Suprapubic skin (tissue), 4 donors: Measurements from ENCODE around the gene LPP. TPM values are rescaled to one million over a fixed set of nuclear protein-coding genes. Genes with fewer than 3 reads are reported as not detected.

ENCODE experiments used
- DNase-seq, 2 donors: peaks; one replicate each; pipeline ENCODE4 v3.0.0-alpha.2; 2019; ENCODE audit warnings: low spot score in 2 of 2
- H3K27ac ChIP-seq: fragments of 200-600 bp; sonication (generic); one replicate; pipeline ENCODE4 v1.5.1; 2019
- H3K27me3 ChIP-seq: fragments of 200-600 bp; sonication (generic); one replicate; pipeline ENCODE4 v1.5.1; 2019
- H3K36me3 ChIP-seq: fragments of 200-600 bp; sonication (generic); one replicate; pipeline ENCODE4 v1.5.1; 2019
- H3K4me1 ChIP-seq: fragments of 200-600 bp; sonication (generic); one replicate; pipeline ENCODE4 v1.5.1; 2019
- H3K4me3 ChIP-seq: fragments of 200-600 bp; sonication (generic); one replicate; pipeline ENCODE4 v1.5.1; 2019; ENCODE audit warnings: mild to moderate bottlenecking
- H3K9me3 ChIP-seq: fragments of 200-600 bp; sonication (generic); one replicate; pipeline ENCODE4 v1.5.1; 2019
- EP300 ChIP-seq: sonication (generic); formaldehyde crosslinking; IDR thresholded peaks from one replicate; pipeline ENCODE4 v1.6.1; 2017; ENCODE audit warnings: antibody characterized with exemption
- POLR2A ChIP-seq, 2 donors: fragments of 450-650 bp; IDR thresholded peaks; one replicate each; pipeline ENCODE4 v1.6.1; 2017; ENCODE audit warnings: antibody characterized with exemption in 2 of 2, mild to moderate bottlenecking in 2 of 2, moderate library complexity in 2 of 2
- POLR2AphosphoS5 ChIP-seq, 3 donors: sonication (generic); formaldehyde crosslinking; IDR thresholded peaks; one replicate each; pipeline ENCODE4 v1.6.1; 2017; ENCODE audit warnings: antibody characterized with exemption in 3 of 3
- WGBS: methylation state at CpG from one replicate; pipeline ENCODE4 v1.1.5; 2018; 5-methylcytosine and 5-hydroxymethylcytosine counted together
- total RNA-seq, 4 donors: library from RNA; depleted of rRNA; stranded (reverse); fragments of >200 nt; gene quantifications; one replicate each; pipeline ENCODE4 v1.1.0, GENCODE V29; 2016
- TF ChIP-seq, protein P1 (sequence below), 2 donors: fragments of 200-600 bp in 1 of 2; fragments of 450-650 bp in 1 of 2; sonication (generic) in 1 of 2; IDR thresholded peaks; one replicate each; pipeline ENCODE4 v1.5.1; 2016 to 2019; ENCODE audit warnings: antibody characterized with exemption in 2 of 2, mild to moderate bottlenecking in 1 of 2, moderate library complexity in 1 of 2

The LPP gene
- total RNA-seq, 4 donors from 2014 or later = 56.8 to 127 (median 84.2) TPM

DNA sequence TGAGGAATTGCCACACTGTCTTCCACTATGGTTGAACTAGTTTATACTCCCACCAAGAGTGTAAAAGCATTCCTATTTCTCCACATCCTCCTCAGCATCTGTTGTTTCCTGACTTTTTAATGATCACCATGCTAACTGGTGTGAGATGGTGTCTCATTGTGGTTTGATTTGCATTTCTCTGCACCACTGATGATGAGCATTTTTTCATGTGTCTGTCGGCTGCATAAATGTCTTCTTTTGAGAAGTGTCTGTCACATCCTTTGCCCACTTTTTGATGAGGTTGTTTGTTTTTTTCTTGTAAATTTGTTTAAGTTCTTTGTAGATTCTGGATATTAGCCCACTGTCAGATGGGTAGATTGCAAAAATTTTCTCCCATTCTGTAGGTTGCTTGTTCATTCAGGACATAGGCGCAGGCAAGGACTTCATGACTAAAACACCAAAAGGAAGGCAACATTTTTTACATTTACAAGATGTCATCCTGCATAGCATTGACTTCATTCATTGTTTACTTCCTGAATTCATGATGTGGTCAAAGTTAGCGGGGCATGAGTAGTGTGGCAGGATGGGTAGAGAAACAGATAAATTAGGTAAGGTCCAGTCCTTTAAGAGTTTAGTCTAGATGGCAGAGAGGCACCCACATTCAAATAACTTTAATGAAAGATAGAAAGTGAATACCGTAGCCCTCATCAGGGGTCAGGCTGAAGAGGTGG, 45.1 kb upstream of the LPP start:
- no peaks in the 10 kb centered on the region for H3K4me1 ChIP-seq
- H3K27ac ChIP-seq = no peak overlapping the region
- no peaks in the 10 kb centered on the region for H3K27me3 ChIP-seq
- H3K36me3 ChIP-seq = no peaks in the 10 kb centered on the region
- WGBS = 89% methylated on average over 4 of the region's 4 CpGs
- no peak overlapping the region for H3K4me3 ChIP-seq
- DNase-seq = no peak
- no peaks in the 10 kb centered on the region for H3K9me3 ChIP-seq
- no peak for TF ChIP-seq POLR2A (IDR thresholded peaks at IDR 0.05)
- no peak for TF ChIP-seq EP300
- TF ChIP-seq, protein P1, sequence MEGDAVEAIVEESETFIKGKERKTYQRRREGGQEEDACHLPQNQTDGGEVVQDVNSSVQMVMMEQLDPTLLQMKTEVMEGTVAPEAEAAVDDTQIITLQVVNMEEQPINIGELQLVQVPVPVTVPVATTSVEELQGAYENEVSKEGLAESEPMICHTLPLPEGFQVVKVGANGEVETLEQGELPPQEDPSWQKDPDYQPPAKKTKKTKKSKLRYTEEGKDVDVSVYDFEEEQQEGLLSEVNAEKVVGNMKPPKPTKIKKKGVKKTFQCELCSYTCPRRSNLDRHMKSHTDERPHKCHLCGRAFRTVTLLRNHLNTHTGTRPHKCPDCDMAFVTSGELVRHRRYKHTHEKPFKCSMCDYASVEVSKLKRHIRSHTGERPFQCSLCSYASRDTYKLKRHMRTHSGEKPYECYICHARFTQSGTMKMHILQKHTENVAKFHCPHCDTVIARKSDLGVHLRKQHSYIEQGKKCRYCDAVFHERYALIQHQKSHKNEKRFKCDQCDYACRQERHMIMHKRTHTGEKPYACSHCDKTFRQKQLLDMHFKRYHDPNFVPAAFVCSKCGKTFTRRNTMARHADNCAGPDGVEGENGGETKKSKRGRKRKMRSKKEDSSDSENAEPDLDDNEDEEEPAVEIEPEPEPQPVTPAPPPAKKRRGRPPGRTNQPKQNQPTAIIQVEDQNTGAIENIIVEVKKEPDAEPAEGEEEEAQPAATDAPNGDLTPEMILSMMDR (IDR thresholded peaks at IDR 0.05) = no peak
- no peak for TF ChIP-seq POLR2AphosphoS5 (IDR thresholded peaks at IDR 0.05)

DNA sequence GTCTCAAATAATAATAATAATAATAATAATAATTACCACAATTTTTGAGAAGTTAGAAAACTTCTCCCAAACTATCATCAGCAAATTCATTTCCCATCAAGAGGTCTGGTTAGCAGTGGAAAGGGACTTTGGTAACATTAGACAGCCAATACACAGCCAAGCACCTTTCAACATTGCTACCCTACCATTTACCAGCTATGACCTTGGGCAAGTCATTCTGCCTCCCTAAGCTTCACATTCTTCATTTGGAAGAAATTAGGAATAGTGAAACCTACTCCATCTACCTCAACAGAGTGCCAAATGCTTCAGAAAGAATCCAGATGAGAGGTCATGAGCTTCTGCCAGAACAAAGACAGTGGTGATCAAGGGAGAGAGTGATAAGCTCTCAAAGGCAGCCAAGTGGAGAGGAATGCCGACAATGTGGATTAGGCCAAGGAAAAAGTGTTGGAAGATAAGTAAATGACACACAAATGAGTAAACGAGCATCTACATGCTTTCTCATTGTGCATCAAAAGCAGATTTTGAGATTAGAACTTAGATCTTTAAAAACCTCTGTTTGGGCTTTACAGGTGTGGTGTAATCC, 42.9 kb upstream of the LPP start:
- no peaks in the 10 kb centered on the region for H3K36me3 ChIP-seq
- no peaks in the 10 kb centered on the region for H3K4me1 ChIP-seq
- no peak overlapping the region for H3K27ac ChIP-seq
- TF ChIP-seq POLR2A (IDR thresholded peaks at IDR 0.05) = no peak
- no peak for TF ChIP-seq EP300
- TF ChIP-seq, protein P1 (IDR thresholded peaks at IDR 0.05) = no peak
- TF ChIP-seq POLR2AphosphoS5 (IDR thresholded peaks at IDR 0.05) = no peak
- H3K27me3 ChIP-seq = no peaks in the 10 kb centered on the region
- H3K9me3 ChIP-seq = no peaks in the 10 kb centered on the region
- DNase-seq = no peak
- 45% methylated on average over 2 of the region's 2 CpGs for WGBS
- H3K4me3 ChIP-seq = no peak overlapping the region

DNA sequence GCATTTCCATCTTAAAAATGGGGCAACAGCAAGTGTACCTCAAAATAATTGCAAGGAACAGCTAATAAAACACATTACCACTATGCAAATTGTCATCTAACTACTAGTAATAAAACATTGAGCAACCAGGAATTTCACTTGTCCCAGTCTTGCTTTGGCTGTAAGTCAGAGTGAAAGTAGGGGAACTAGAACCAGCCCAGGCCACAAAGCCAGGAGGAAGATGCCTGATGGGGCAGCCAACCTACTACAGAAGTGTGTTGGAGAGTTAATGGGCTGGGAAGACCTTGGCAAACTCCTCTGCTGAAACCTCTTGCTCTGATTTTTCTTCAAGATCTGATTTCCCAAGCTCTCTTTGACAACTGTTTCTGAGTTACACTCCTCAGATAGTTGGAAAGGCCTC, 40.2 kb upstream of the LPP start:
- TF ChIP-seq, protein P1 (IDR thresholded peaks at IDR 0.05) = no peak
- TF ChIP-seq POLR2AphosphoS5 (IDR thresholded peaks at IDR 0.05) (no peak), POLR2A (IDR thresholded peaks at IDR 0.05) (no peak), EP300 (no peak)
- Histone ChIP-seq H3K36me3 (no peaks in the 10 kb centered on the region), H3K27me3 (no peaks in the 10 kb centered on the region), H3K4me3 (no peak overlapping the region), H3K27ac (no peak overlapping the region), H3K4me1 (no peaks in the 10 kb centered on the region), H3K9me3 (no peaks in the 10 kb centered on the region)
- no peak for DNase-seq

DNA sequence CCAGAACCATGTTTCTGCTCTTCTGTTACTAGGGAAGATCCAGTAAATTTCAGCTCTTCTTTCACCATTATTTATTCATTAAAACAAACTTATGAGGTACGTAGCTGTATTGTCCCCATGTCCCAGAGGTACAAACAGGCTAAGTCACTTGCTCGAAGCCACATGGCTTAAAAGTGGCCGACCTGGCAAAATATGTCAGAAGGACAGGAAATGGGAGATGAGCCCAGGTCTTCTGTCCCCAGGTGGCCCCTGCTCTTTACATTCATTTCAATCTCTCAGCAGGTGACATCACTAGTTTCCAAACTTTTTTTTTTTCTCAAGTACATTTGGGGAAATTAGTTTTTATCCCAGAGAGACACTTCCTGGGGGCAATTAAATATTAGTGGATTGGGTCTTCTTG, 34.1 kb upstream of the LPP start:
- no peaks in the 10 kb centered on the region for H3K27me3 ChIP-seq
- DNase-seq = no peak
- no peaks in the 10 kb centered on the region for H3K4me1 ChIP-seq
- no peak overlapping the region for H3K27ac ChIP-seq
- 68% methylated on average over 3 of the region's 3 CpGs for WGBS
- no peak overlapping the region for H3K4me3 ChIP-seq
- TF ChIP-seq, protein P1 (IDR thresholded peaks at IDR 0.05) = no peak
- H3K9me3 ChIP-seq = no peaks in the 10 kb centered on the region
- H3K36me3 ChIP-seq = no peaks in the 10 kb centered on the region

DNA sequence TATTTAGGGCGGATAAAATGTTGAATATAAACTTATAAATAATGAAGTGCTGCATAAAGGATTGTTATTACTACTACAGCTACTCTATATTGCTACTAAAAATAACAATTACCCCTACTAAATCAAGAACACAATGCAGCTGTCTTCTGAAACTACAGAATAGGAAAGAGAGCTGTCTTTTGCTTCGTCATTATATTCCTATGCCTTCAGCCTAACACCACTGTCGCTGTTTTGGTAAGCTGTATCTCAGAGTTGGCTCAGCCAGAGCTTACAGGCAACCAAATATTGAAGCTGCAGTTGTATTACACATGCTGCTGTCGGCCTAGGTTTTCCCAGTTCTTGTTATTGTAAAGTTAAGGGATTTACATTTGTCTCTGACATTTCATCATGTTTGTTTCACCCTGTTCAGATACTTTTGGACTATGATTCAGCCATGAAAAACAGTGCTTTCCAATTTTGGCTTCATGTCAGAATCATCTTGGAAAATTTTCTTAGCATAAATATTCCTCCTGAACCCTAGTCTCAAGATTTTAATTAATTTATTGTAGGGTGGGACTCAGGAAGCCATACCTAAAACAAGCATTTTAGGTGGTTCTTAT, 31.3 kb upstream of the LPP start:
- WGBS = 91% methylated on average over 4 of the region's 4 CpGs
- Histone ChIP-seq H3K4me3 (no peak overlapping the region), H3K9me3 (no peaks in the 10 kb centered on the region), H3K4me1 (no peaks in the 10 kb centered on the region), H3K27me3 (no peaks in the 10 kb centered on the region), H3K27ac (no peak overlapping the region), H3K36me3 (no peaks in the 10 kb centered on the region)
- TF ChIP-seq POLR2AphosphoS5 (IDR thresholded peaks at IDR 0.05) = no peak
- no peak for DNase-seq
